Caco-2 (cell line): ENCODE data around the gene BMP10. TPM values are rescaled to one million over a fixed set of nuclear protein-coding genes. Genes with fewer than 3 reads are reported as not detected.

Experiments
- BruUV-seq: library from RNA; stranded (reverse); fragments of 400-500 nt; replicated peaks from 2 replicates; lab custom pipeline; 2021; lab: Mats Ljungman, UMichigan
- CTCF ChIA-PET: fragments of 300-600 bp; sonication (Branson Sonifier 250); formaldehyde crosslinking; loops from one replicate; lab custom pipeline; 2022; ENCODE audit warnings: antibody characterized with exemption; lab: Charles Lee
- POLR2A ChIA-PET: fragments of 300-600 bp; sonication (Branson Sonifier 250); formaldehyde crosslinking; loops from one replicate; lab custom pipeline; 2022; ENCODE audit warnings: antibody characterized with exemption; lab: Charles Lee
- DNase-seq, 2 experiments: peaks; one replicate each; pipeline versions ENCODE4 v3.0.0 to v3.0.0-alpha.2; 2020 to 2022
- H3K27me3 ChIP-seq: replicated peaks from 2 replicates; pipeline ENCODE4 v1.6.0; 2011; ENCODE audit warnings: low read length; ENCODE audit not compliant: control insufficient read depth, insufficient read depth
- H3K36me3 ChIP-seq: 2 replicates; pipeline ENCODE4 v1.5.1; 2011; ENCODE audit warnings: low read length; ENCODE audit not compliant: control insufficient read depth, insufficient read depth
- H3K4me1 ChIP-seq: fragments of 250-450 bp; sonication (Bioruptor Pico); 2 replicates; pipeline ENCODE4 v1.5.1; 2020; ENCODE audit warnings: mild to moderate bottlenecking
- H3K4me3 ChIP-seq: 2 replicates; pipeline ENCODE4 v1.5.1; 2011; ENCODE audit warnings: low read depth, mild to moderate bottlenecking, control low read depth, low read length
- H3K9me3 ChIP-seq: fragments of 250-450 bp; sonication (Bioruptor Pico); 2 replicates; pipeline ENCODE4 v1.5.1; 2020; ENCODE audit warnings: mild to moderate bottlenecking, moderate library complexity
- H3K27ac Mint-ChIP-seq: one replicate; pipeline ENCODE4 v1.8.0; 2022; ENCODE audit warnings: mixed read lengths; ENCODE audit not compliant: unreplicated experiment
- H3K27me3 Mint-ChIP-seq: one replicate; pipeline ENCODE4 v1.8.0; 2022; ENCODE audit warnings: mixed read lengths; ENCODE audit not compliant: insufficient read depth, unreplicated experiment
- H3K36me3 Mint-ChIP-seq: one replicate; pipeline ENCODE4 v1.8.0; 2022; ENCODE audit warnings: mild to moderate bottlenecking, mixed read lengths; ENCODE audit not compliant: insufficient read depth, unreplicated experiment
- H3K4me1 Mint-ChIP-seq: one replicate; pipeline ENCODE4 v1.8.0; 2022; ENCODE audit warnings: low read depth, mixed read lengths; ENCODE audit not compliant: unreplicated experiment
- H3K4me3 Mint-ChIP-seq: one replicate; pipeline ENCODE4 v1.8.0; 2022; ENCODE audit warnings: mild to moderate bottlenecking, moderate library complexity, mixed read lengths; ENCODE audit not compliant: unreplicated experiment
- H3K9me3 Mint-ChIP-seq: one replicate; pipeline ENCODE4 v1.8.0; 2022; ENCODE audit warnings: mixed read lengths; ENCODE audit not compliant: unreplicated experiment
- CTCF ChIP-seq, 2 experiments: fragments of 200-600 bp in 1 of 2; IDR thresholded peaks; 1 replicate in 1 of 2; 2 replicates in 1 of 2; pipeline versions ENCODE4 v1.5.1 to v1.8.0; 2011 to 2022; ENCODE audit warnings: antibody characterized with exemption in 1 of 2, control low read depth in 1 of 2, inconsistent platforms in 1 of 2, low read depth in 1 of 2, low read length in 1 of 2, mild to moderate bottlenecking in 1 of 2, moderate library complexity in 1 of 2; ENCODE audit not compliant: insufficient read depth in 1 of 2, severe bottlenecking in 1 of 2, unreplicated experiment in 1 of 2
- intact Hi-C: fragments of 100-400 bp; cut with micrococcal nuclease; formaldehyde crosslinking; loops from one replicate; pipeline ENCODE4 v1.10.0; 2022; ENCODE audit not compliant: unreplicated experiment
- total RNA-seq: library from RNA; stranded (reverse); gene quantifications from 2 replicates; pipeline ENCODE4 v1.2.3, GENCODE V29; 2022

The BMP10 gene
- total RNA-seq, 1 experiment from 2014 or later = not detected

GRCh38 chr2:68833162-68833561 is 38.0 kb downstream of the BMP10 start:
- no peaks in the 10 kb centered on the region for H3K36me3 ChIP-seq
- Mint-ChIP-seq H3K4me3 (no peak overlapping the region), H3K4me1 (peaks cover 10% of the 10 kb centered on the region), H3K9me3 (no peaks in the 10 kb centered on the region), H3K27me3 (no peaks in the 10 kb centered on the region), H3K36me3 (no peaks in the 10 kb centered on the region), H3K27ac (no peak overlapping the region)
- CTCF ChIA-PET = no interaction called here
- TF ChIP-seq CTCF (IDR thresholded peaks at IDR 0.05; ENCODE audit: insufficient read depth in 1 of 2, low read depth in 1 of 2, low read length in 1 of 2, severe bottlenecking in 1 of 2, unreplicated experiment in 1 of 2) = no peak
- no peaks in the 10 kb centered on the region for H3K9me3 ChIP-seq
- POLR2A ChIA-PET = no interaction called here
- intact Hi-C loops = no loop called here
- no peak for DNase-seq
- no peaks in the 10 kb centered on the region for H3K27me3 ChIP-seq
- BruUV-seq = no TSS peak
- H3K4me1 ChIP-seq = peaks cover 5% of the 10 kb centered on the region; the same call in 1 of the 2 replicates
- no peak overlapping the region for H3K4me3 ChIP-seq

GRCh38 chr2:68832233-68832869 is 38.8 kb downstream of the BMP10 start:
- no peak overlapping the region for H3K4me3 Mint-ChIP-seq
- H3K36me3 Mint-ChIP-seq = no peaks in the 10 kb centered on the region
- BruUV-seq = no TSS peak
- no peak overlapping the region for H3K4me3 ChIP-seq
- H3K9me3 ChIP-seq = no peaks in the 10 kb centered on the region
- CTCF ChIA-PET = no interaction called here
- peaks cover 5% of the 10 kb centered on the region; the same call in 1 of the 2 replicates for H3K4me1 ChIP-seq
- no peaks in the 10 kb centered on the region for H3K27me3 Mint-ChIP-seq
- intact Hi-C loops = no loop called here
- H3K36me3 ChIP-seq = no peaks in the 10 kb centered on the region
- no peaks in the 10 kb centered on the region for H3K9me3 Mint-ChIP-seq
- peaks cover 10% of the 10 kb centered on the region for H3K4me1 Mint-ChIP-seq
- DNase-seq = no peak
- POLR2A ChIA-PET = no interaction called here
- no peaks in the 10 kb centered on the region for H3K27me3 ChIP-seq
- TF ChIP-seq CTCF (IDR thresholded peaks at IDR 0.05; ENCODE audit: insufficient read depth in 1 of 2, low read depth in 1 of 2, low read length in 1 of 2, severe bottlenecking in 1 of 2, unreplicated experiment in 1 of 2) = no peak
- no peak overlapping the region for H3K27ac Mint-ChIP-seq

- Mint-ChIP-seq H3K4me3 (no peak overlapping the region), H3K27me3 (no peaks in the 10 kb centered on the region), H3K36me3 (no peaks in the 10 kb centered on the region), H3K27ac (no peak overlapping the region), H3K4me1 (peaks cover 10% of the 10 kb centered on the region), H3K9me3 (no peaks in the 10 kb centered on the region)
- DNase-seq = no peak
- H3K4me1 ChIP-seq = peaks cover 5% of the 10 kb centered on the region; the same call in 1 of the 2 replicates
- BruUV-seq = no TSS peak
- H3K4me3 ChIP-seq = no peak overlapping the region
- ChIA-PET POLR2A (no interaction called here), CTCF (no interaction called here)
- no peaks in the 10 kb centered on the region for H3K27me3 ChIP-seq
- TF ChIP-seq CTCF (IDR thresholded peaks at IDR 0.05; ENCODE audit: insufficient read depth in 1 of 2, low read depth in 1 of 2, low read length in 1 of 2, severe bottlenecking in 1 of 2, unreplicated experiment in 1 of 2) = no peak
- intact Hi-C loops = no loop called here
- H3K9me3 ChIP-seq = no peaks in the 10 kb centered on the region
- no peaks in the 10 kb centered on the region for H3K36me3 ChIP-seq
Observed at GRCh38 chr2:68831686-68832232, 39.4 kb downstream of the BMP10 start.
